Measurements from ENCODE around the gene COG8. TPM values are rescaled to one million over a fixed set of nuclear protein-coding genes. Genes with fewer than 3 reads are reported as not detected.

The COG8 gene
- total RNA-seq, 4 donors from 2014 or later, result 26.8 to 50.6 (median 39.4) TPM

DNA sequence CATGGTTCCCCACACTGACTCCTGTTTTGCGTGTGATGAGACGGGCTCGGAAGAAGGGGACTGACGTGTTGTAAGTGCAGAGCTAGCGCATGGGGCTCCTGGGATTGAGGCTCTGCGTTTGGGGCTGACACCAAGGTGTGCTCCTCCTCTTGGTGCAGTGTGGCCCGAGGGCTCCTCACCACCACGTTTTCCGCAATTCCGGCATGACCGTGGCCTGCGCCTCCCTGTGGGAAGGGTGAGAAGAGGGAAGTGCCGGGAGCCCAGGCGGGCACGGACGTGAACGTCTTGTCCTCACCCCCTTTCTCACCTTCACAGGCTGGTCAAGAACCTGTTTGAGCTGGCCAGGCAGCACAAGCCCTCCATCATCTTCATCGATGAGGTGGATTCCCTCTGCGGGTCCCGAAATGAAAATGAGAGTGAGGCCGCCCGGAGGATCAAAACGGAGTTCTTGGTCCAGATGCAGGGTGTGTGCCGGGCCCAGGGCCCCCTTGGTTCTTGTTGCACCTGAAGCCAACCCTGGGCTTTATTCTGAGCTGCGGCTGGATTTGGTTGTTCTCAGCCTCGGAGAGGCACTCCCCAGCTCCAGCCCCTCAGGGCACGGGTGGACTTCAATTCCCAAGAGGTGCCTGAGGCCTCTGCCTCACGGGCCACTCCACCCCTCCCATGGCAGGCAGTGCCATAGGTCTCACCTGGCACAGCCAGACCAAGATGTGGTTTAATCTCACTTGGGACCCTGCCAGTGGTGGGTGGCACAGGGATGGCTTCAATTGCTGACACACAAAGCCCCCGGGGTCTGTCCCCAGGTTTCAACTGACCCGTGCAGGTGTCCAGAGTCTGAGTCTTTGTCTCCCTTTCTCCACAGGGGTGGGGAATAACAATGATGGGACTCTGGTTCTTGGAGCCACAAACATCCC lies 19.3 kb downstream of the COG8 start:
- no peak for DNase-seq (ENCODE audit: low spot score)
- TF ChIP-seq, protein P1, sequence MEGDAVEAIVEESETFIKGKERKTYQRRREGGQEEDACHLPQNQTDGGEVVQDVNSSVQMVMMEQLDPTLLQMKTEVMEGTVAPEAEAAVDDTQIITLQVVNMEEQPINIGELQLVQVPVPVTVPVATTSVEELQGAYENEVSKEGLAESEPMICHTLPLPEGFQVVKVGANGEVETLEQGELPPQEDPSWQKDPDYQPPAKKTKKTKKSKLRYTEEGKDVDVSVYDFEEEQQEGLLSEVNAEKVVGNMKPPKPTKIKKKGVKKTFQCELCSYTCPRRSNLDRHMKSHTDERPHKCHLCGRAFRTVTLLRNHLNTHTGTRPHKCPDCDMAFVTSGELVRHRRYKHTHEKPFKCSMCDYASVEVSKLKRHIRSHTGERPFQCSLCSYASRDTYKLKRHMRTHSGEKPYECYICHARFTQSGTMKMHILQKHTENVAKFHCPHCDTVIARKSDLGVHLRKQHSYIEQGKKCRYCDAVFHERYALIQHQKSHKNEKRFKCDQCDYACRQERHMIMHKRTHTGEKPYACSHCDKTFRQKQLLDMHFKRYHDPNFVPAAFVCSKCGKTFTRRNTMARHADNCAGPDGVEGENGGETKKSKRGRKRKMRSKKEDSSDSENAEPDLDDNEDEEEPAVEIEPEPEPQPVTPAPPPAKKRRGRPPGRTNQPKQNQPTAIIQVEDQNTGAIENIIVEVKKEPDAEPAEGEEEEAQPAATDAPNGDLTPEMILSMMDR (IDR thresholded peaks at IDR 0.05), result no peak
- no peak for ATAC-seq (ENCODE audit: low FRiP score)

DNA sequence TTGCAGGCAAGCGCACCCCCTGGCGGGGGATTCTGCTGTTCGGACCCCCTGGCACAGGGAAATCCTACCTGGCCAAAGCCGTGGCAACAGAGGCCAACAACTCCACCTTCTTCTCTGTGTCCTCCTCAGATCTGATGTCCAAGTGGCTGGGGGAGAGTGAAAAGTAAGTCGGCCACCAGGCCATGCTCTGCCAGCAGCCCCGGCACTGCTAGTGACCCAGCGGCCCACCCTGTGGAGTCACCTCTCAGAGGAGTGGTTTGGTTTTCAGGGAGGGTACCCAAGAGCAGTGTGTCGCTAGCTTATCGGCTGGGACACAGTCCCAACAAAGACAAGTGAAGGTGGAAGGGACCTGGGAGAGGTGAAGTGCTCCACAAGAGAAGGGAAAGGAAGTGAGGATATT lies 20.0 kb downstream of the COG8 start:
- ATAC-seq (ENCODE audit: low FRiP score) (no peak), DNase-seq (ENCODE audit: low spot score) (no peak)
- TF ChIP-seq, protein P1 (IDR thresholded peaks at IDR 0.05), result no peak

DNA sequence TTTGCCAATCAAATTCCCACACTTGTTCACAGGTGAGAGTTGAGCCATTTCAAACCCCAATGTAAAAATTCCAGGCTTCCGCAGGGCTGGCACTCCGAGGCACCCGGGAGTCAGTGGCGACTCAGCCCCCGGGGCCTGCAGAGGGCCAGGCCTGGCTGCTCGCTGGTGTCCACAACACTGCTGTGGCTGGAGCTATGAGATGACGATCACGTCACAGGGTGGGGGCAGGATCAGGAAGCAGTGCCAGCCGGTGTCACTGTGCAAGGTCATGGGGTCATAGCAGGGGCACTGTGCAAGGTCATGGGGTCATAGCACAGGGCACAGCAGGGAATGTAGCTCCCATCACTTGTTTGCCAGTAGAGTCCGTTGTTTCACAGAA lies 20.5 kb downstream of the COG8 start:
- TF ChIP-seq, protein P1 (IDR thresholded peaks at IDR 0.05), result no peak
- DNase-seq (ENCODE audit: low spot score) (no peak), ATAC-seq (ENCODE audit: low FRiP score) (no peak)

DNA sequence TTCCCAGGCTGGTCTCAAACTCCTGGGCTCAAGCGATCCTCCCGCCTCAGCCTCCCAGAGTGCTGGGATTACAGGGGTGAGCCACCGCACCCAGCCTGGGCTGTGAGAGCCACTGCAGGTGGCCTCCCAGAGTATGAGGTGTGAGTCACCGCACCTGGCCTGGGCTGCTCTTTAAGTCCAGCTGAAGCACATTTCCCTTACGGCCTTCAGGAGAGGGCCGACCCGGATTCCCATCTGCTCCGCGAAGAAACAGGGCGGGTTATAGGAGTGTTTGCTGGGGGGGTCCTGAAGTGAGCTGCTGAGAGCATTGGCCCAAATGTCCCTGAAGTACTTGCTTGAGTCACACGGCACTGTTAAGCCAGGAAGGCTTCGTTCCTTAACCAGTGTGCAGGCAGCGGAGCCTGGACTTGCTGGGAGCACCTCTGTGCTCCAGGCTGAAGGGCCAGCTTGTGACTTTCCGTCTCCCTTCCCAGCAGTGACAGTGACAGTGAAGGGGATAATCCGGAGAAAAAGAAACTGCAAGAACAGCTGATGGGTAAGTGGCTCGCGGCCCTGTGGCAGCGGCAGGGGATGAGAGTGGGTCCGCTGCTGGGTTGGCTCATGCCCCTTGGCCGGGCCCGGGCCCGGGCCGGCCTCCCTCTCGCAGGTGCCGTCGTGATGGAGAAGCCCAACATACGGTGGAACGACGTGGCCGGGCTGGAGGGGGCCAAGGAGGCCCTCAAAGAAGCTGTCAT lies 21.0 kb downstream of the COG8 start:
- ATAC-seq (ENCODE audit: low FRiP score), result no peak
- TF ChIP-seq, protein P1 (IDR thresholded peaks at IDR 0.05), result no peak
- no peak for DNase-seq (ENCODE audit: low spot score)

DNA sequence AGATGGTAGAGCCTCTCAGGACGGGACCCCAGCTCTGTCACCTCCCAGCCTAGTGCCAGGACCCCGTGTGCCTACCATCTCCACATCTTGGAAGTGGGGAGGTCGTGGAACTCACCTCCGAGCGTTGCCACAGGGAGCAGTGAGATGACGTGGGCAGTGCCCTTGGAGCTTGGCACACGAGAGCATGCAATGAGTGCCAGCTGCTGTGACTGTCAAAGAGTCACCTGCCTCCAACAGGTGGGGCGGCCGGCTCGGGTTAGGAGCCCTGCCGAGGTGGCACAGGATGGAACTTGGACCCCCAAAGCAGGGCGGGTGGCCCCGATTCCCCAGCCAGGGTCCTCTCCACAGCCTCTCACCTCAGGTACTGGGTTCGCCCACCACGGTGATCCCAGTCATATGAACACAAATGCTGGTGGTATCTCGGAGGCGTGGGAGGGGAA lies 22.7 kb downstream of the COG8 start:
- TF ChIP-seq, protein P1 (IDR thresholded peaks at IDR 0.05), result no peak
- DNase-seq (ENCODE audit: low spot score), result no peak
- no peak for ATAC-seq (ENCODE audit: low FRiP score)

DNA sequence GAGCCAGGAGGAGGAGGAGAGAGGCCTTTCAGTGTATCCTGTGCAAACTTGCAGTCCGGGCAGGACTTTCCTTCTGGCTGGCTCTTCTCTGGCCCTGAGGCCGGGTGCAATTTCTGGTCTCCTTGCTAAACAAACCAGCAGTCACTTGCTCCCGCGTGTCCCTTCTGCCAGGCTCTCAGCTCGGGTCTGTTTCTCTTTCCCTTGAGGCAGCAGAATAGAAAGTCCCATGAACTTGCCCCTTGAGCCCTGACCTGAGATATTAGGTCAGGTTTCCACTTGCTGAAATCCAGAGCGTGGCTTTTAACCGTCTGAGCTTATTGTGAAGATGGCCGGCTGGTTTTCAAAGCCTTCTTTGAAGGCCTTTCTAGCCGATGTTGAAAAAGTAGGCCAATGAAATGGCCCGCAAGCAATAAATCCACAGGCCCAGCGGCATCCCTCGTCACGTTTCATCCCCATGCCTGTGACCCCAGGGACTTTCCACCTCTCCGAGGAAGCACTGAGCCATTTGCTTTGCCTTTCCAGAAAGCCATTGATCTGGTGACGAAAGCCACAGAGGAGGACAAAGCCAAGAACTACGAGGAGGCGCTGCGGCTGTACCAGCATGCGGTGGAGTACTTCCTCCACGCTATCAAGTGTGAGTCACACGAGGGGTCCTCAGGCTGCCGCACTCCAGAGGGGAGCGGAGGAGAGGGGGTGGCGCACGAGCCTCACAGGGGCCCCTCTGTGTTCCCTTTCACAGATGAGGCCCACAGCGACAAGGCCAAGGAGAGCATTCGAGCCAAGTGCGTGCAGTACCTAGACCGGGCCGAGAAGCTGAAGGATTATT lies 23.7 kb downstream of the COG8 start:
- ATAC-seq (ENCODE audit: low FRiP score) (no peak), DNase-seq (ENCODE audit: low spot score) (no peak)
- TF ChIP-seq, protein P1 (IDR thresholded peaks at IDR 0.05), result no peak
